Mesendoderm (in vitro differentiated cells): ENCODE data around the gene FLT3.

Experiments
- DNase-seq: peaks from one replicate; pipeline ENCODE4 v3.0.0; 2013
- H2AK5ac ChIP-seq: 2 replicates; pipeline ENCODE4 v1.6.1; 2013; ENCODE audit warnings: low read length, inconsistent platforms
- H2BK120ac ChIP-seq: 2 replicates; pipeline ENCODE4 v1.6.1; 2013; ENCODE audit warnings: low read depth, mild to moderate bottlenecking, low read length, moderate library complexity, mixed read lengths
- H2BK15ac ChIP-seq: replicated peaks from 2 replicates; pipeline ENCODE4 v1.6.1; 2013; ENCODE audit warnings: low read depth, mild to moderate bottlenecking, moderate library complexity
- H2BK5ac ChIP-seq: 2 replicates; pipeline ENCODE4 v1.6.1; 2013; ENCODE audit warnings: low read length, inconsistent platforms
- H3K18ac ChIP-seq: 2 replicates; pipeline ENCODE4 v1.6.1; 2013; ENCODE audit warnings: mild to moderate bottlenecking, low read length, mixed read lengths
- H3K23ac ChIP-seq: one replicate; pipeline ENCODE4 v1.6.1; 2013; ENCODE audit warnings: low read length
- H3K27ac ChIP-seq: 2 replicates; pipeline ENCODE4 v1.5.1; 2013; ENCODE audit warnings: low read depth, mild to moderate bottlenecking, inconsistent platforms, low read length, moderate library complexity
- H3K27me3 ChIP-seq: 2 replicates; pipeline ENCODE4 v1.6.1; 2013; ENCODE audit warnings: low read length, control low read depth, mild to moderate bottlenecking, inconsistent platforms; ENCODE audit not compliant: insufficient read depth, poor library complexity
- H3K36me3 ChIP-seq: 2 replicates; pipeline ENCODE4 v1.6.1; 2013; ENCODE audit warnings: low read length, inconsistent platforms; ENCODE audit not compliant: control insufficient read depth, insufficient read depth
- H3K4ac ChIP-seq: one replicate; pipeline ENCODE4 v1.6.1; 2013; ENCODE audit warnings: low read depth, mild to moderate bottlenecking, low read length, moderate library complexity
- H3K4me1 ChIP-seq: 2 replicates; pipeline ENCODE4 v1.6.1; 2013; ENCODE audit warnings: low read depth, low read length, inconsistent platforms; ENCODE audit not compliant: control insufficient read depth
- H3K4me2 ChIP-seq: 2 replicates; pipeline ENCODE4 v1.6.1; 2013; ENCODE audit warnings: low read length
- H3K4me3 ChIP-seq: 2 replicates; pipeline ENCODE4 v1.5.1; 2013; ENCODE audit warnings: mild to moderate bottlenecking, low read length
- H3K56ac ChIP-seq: one replicate; pipeline ENCODE4 v1.6.1; 2013; ENCODE audit warnings: low read length
- H3K79me1 ChIP-seq: 2 replicates; pipeline ENCODE4 v1.6.1; 2013; ENCODE audit warnings: low read length, inconsistent platforms
- H3K79me2 ChIP-seq: 2 replicates; pipeline ENCODE4 v1.6.1; 2013; ENCODE audit warnings: mild to moderate bottlenecking, low read length; ENCODE audit not compliant: control insufficient read depth, insufficient read depth
- H3K9ac ChIP-seq: 2 replicates; pipeline ENCODE4 v1.6.1; 2013; ENCODE audit warnings: low read length, inconsistent platforms
- H4K5ac ChIP-seq: one replicate; pipeline ENCODE4 v1.6.1; 2013; ENCODE audit warnings: low read length
- H4K8ac ChIP-seq: one replicate; pipeline ENCODE4 v1.6.1; 2013; ENCODE audit warnings: low read depth, mild to moderate bottlenecking, control low read depth, low read length, moderate library complexity
- WGBS: extraction: QIAGEN DNeasy Blood & Tissue Kit; methylation state at CpG from one replicate; pipeline ENCODE4 v1.1.7; 2013; ENCODE audit warnings: low lambda C conversion rate, missing lambda C conversion rate; ENCODE audit not compliant: insufficient coverage; ENCODE audit errors: extremely low coverage; 5-methylcytosine and 5-hydroxymethylcytosine counted together

FLT3 gene

DNA sequence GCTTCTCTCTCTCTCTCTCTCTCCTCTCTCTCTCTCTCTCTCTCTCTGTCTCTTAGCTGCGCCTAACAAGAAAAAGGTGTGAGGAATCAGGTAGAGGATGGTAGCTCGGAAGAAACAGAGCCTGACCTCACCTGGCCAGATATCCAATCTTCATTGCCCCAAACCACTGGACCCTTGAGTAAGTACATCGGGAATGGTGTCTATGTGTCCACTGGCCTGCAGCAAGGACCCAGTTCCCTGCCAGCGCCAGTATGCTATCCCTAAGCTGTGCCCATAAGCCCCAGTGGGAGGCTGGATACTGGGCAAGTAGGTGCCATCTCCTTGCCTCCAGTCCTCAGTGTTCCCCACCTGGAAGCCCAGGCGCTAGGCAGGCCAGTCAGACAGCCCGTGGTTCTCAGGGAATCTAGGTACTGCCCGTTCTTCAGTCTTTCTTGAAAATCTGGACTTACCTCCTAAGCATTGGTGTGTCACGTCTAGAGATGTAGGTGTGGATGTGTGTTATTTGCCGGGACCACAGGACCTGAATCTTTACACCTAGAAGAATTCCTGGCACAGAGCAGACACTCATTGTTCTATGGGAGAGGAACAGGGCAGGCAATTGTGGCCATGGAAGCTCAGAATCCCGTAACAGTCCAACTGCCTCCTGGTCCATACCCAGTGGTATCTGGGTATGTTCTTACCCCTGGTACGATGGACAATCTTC, 119.2 kb downstream of the FLT3 start:
- no peaks in the 10 kb centered on the region for H3K36me3 ChIP-seq
- no CpG with 5 or more reads among the region's 11 CpGs for WGBS
- H3K27me3 ChIP-seq, result peaks cover 62% of the 10 kb centered on the region
- H2BK120ac ChIP-seq, result no peak overlapping the region
- no peak overlapping the region for H3K23ac ChIP-seq
- no peak overlapping the region for H3K18ac ChIP-seq
- H3K4me3 ChIP-seq, result no peak overlapping the region
- H3K9ac ChIP-seq, result no peak overlapping the region
- H2AK5ac ChIP-seq, result no peak overlapping the region
- no peaks in the 10 kb centered on the region for H3K79me1 ChIP-seq
- H3K4me2 ChIP-seq, result no peak overlapping the region
- H3K27ac ChIP-seq, result no peak overlapping the region
- no peaks in the 10 kb centered on the region for H3K79me2 ChIP-seq
- DNase-seq, result no peak
- peaks cover 2% of the 10 kb centered on the region for H3K4me1 ChIP-seq
- no peak overlapping the region for H3K4ac ChIP-seq
- H4K8ac ChIP-seq, result no peak overlapping the region
- H3K56ac ChIP-seq, result no peak overlapping the region
- H2BK15ac ChIP-seq, result no peak overlapping the region
- no peak overlapping the region for H4K5ac ChIP-seq
- no peak overlapping the region for H2BK5ac ChIP-seq

DNA sequence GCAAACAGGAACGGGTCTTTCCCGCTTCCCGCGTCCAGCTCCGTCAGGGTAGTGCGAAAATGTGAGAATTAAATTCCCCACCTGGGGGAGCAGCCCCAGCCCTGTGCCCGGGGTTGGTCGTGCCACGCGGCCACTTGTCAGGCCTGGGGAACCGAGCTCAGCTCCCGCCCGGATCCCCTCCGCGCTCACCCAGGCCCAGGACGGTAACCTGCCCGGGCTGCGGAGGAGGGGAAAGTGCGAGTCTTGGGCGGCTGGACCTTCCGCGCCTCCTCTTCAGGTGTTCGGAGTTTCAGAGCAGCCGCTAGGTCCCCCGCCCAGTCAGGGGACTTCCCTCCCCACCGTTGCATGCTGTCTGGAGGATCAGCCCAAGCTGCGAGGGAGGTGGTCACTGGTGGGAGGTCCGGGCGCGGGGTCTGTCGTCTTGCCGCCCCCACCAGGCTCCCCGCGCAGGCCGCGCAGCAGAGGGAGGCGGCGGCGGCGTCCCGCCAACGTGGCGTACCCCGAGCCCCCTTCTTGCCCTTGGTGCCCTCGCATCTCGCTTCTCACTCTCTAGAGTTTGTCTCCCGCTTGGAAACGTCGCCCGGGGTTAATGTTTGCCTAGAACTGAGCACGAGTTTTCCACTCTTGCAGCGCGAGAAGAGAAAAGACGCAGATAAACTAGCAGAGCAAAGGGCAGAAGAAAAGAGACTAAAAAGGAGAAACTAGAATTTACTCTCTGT, 119.9 kb downstream of the FLT3 start:
- Histone ChIP-seq H3K79me1 (no peaks in the 10 kb centered on the region), H3K27ac (no peak overlapping the region), H3K56ac (no peak overlapping the region), H3K23ac (no peak overlapping the region), H3K9ac (no peak overlapping the region), H2BK5ac (no peak overlapping the region), H3K18ac (no peak overlapping the region), H3K4me1 (peaks cover 2% of the 10 kb centered on the region), H3K4me3 (no peak overlapping the region), H3K4me2 (no peak overlapping the region), H3K4ac (no peak overlapping the region), H2BK120ac (no peak overlapping the region), H4K5ac (no peak overlapping the region), H2AK5ac (no peak overlapping the region), H3K27me3 (peaks cover 70% of the 10 kb centered on the region), H3K79me2 (no peaks in the 10 kb centered on the region), H3K36me3 (no peaks in the 10 kb centered on the region), H2BK15ac (no peak overlapping the region), H4K8ac (no peak overlapping the region)
- WGBS, result no CpG with 5 or more reads among the region's 54 CpGs
- no peak for DNase-seq

DNA sequence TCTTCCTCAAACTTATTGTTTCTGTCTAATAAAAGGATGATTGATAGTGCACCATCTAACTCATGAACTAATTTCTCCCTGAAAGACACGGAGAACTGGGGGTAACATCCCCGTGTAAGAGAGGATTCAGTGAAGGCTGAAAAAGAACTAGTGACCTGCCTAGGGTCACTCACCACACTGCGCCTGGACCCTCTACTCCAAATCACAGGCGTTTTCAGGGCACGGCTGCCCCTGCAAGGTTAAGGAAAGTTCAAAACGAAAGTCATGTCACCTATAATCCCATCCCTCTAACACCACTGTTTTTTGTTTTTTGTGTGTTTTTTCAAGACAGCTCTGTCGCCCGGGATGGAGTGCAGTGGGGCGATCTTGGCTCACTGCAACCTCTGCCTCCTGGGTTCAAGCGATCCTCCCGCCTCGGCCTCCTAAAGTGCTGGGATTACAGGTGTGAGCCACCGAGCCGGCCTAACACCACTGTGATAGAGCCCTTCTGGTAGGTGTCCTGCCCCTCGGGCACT, 120.6 kb downstream of the FLT3 start:
- H3K27me3 ChIP-seq, result peaks cover 74% of the 10 kb centered on the region
- no peak overlapping the region for H4K5ac ChIP-seq
- no peak overlapping the region for H2AK5ac ChIP-seq
- no CpG with 5 or more reads among the region's 15 CpGs for WGBS
- no peaks in the 10 kb centered on the region for H3K79me2 ChIP-seq
- H3K56ac ChIP-seq, result peak overlapping the region; percentile 5
- no peak overlapping the region for H2BK5ac ChIP-seq
- H2BK120ac ChIP-seq, result no peak overlapping the region
- no peak overlapping the region for H3K27ac ChIP-seq
- no peak overlapping the region for H3K9ac ChIP-seq
- no peak overlapping the region for H3K23ac ChIP-seq
- H3K18ac ChIP-seq, result no peak overlapping the region
- no peak overlapping the region for H3K4me3 ChIP-seq
- peaks cover 2% of the 10 kb centered on the region for H3K4me1 ChIP-seq
- H2BK15ac ChIP-seq, result no peak overlapping the region
- no peaks in the 10 kb centered on the region for H3K36me3 ChIP-seq
- no peak overlapping the region for H4K8ac ChIP-seq
- H3K79me1 ChIP-seq, result no peaks in the 10 kb centered on the region
- H3K4ac ChIP-seq, result no peak overlapping the region
- H3K4me2 ChIP-seq, result no peak overlapping the region
- DNase-seq, result no peak

DNA sequence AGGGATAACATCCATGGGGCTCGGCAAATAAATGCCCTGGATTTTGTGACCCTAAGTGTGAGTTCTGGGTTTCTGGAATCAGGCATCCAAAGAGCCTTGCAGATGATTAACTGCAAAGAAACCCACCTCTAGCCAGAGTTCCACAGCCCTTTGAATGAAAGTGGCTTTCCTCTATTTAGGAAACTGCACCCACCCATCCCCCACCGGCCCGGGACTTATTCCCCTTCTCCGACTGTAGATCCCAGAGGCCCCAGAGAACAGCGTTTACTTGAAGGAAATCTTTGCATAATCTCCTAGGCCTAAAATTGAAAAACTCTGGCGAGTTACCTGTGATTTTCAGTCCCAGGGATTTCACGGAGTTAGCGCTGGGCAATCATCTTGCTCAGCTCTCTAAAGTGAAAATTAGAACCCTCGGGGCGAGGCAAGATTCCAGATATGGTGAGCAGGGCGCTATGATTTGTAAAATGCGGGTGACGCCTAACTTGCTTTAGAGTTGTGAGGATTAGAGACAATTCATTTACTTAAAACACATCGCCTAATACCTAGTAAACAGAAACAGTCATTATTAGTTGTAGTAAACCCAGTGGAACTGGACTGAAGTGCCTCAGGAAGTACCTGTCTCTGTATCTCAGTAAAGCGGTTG, 121.3 kb downstream of the FLT3 start:
- DNase-seq, result no peak
- Histone ChIP-seq H3K4me1 (peaks cover 2% of the 10 kb centered on the region), H3K56ac (no peak overlapping the region), H3K18ac (no peak overlapping the region), H3K4me2 (no peak overlapping the region), H2BK15ac (no peak overlapping the region), H4K5ac (no peak overlapping the region), H2BK120ac (no peak overlapping the region), H3K4me3 (no peak overlapping the region), H2AK5ac (no peak overlapping the region), H3K79me1 (no peaks in the 10 kb centered on the region), H3K23ac (no peak overlapping the region), H4K8ac (no peak overlapping the region), H2BK5ac (no peak overlapping the region), H3K36me3 (no peaks in the 10 kb centered on the region), H3K79me2 (no peaks in the 10 kb centered on the region), H3K4ac (no peak overlapping the region), H3K9ac (no peak overlapping the region), H3K27ac (no peak overlapping the region), H3K27me3 (peaks cover 80% of the 10 kb centered on the region)
- no CpG with 5 or more reads among the region's 15 CpGs for WGBS

DNA sequence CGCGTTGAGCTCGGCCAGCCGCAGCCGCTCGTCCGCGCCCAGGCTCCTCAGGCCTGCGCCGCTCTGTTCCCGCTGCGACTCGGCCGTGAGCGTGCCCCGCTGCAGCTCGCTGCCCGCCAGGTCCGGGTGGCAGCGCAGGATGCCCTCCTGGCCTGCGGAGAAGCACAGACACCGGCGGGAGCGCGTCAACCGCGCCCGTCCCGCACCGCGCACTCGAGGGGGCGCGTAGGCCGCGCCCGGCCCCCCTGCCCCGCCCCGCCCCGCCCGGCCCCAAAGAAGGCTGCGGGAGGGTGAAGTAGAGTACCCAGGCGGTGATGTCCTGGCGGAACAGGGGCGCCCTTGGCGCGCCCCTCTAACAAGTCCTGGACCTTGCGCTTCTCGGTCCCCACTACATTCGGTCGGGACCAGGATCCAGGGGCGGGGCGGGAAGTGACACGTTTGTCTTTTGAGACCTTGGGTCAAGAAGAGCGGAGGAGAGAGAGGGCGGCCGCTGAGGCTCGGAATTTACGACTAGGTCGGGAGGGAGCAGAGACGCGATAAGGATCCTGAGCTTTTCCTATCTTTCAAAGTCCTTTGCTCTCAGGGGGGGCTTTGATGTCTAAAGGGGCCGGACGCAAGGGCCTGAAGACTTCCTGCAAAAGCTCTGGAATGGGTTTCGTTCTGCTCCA, 121.9 kb downstream of the FLT3 start:
- no CpG with 5 or more reads among the region's 65 CpGs for WGBS

More for the DNA sequence above, 121.9 kb downstream of the FLT3 start:
- H3K4me3 ChIP-seq, result no peak overlapping the region
- peak overlapping the region; percentile 54 for H3K4me2 ChIP-seq
- H3K56ac ChIP-seq, result peak overlapping the region; percentile 66
- no peak overlapping the region for H3K23ac ChIP-seq
- no peak overlapping the region for H4K8ac ChIP-seq
- H4K5ac ChIP-seq, result no peak overlapping the region
- no peak overlapping the region for H2BK5ac ChIP-seq
- no peak overlapping the region for H3K27ac ChIP-seq
- H3K4ac ChIP-seq, result no peak overlapping the region
- H3K27me3 ChIP-seq, result peaks cover 84% of the 10 kb centered on the region
- no peaks in the 10 kb centered on the region for H3K36me3 ChIP-seq
- H2AK5ac ChIP-seq, result no peak overlapping the region
- H3K9ac ChIP-seq, result peak overlapping the region; percentile 21
- no peak overlapping the region for H2BK15ac ChIP-seq
- H3K79me1 ChIP-seq, result no peaks in the 10 kb centered on the region
- no peak overlapping the region for H3K18ac ChIP-seq
- peak; percentile 86 for DNase-seq
- no peak overlapping the region for H2BK120ac ChIP-seq
- no peaks in the 10 kb centered on the region for H3K79me2 ChIP-seq
- peaks cover 2% of the 10 kb centered on the region for H3K4me1 ChIP-seq
